AG10803 (cell line): ENCODE results near the gene FEV.

Experiments
- DNase-seq: peaks from one replicate; pipeline ENCODE4 v3.0.0; 2010; ENCODE audit warnings: low read depth
- H3K4me3 ChIP-seq: 2 replicates; pipeline ENCODE4 v1.5.1; 2011; ENCODE audit warnings: mild to moderate bottlenecking, low read length, control low read depth
- CTCF ChIP-seq: conservative IDR thresholded peaks from 2 replicates; pipeline ENCODE4 v1.5.1; 2011; ENCODE audit warnings: mild to moderate bottlenecking, low read length, control low read depth, inconsistent platforms

The FEV gene

GRCh38 chr2:218997731-218998130 lies 12.7 kb upstream of the FEV start:
- no peak overlapping the region for H3K4me3 ChIP-seq
- TF ChIP-seq CTCF = no peak
- no peak for DNase-seq

- no peak for DNase-seq
- no peak for TF ChIP-seq CTCF
- H3K4me3 ChIP-seq = no peak overlapping the region
Observed at GRCh38 chr2:218996937-218997336, 12.0 kb upstream of the FEV start.

- DNase-seq = peak; percentile 68
- peak overlapping the region; percentile 41 for H3K4me3 ChIP-seq
- TF ChIP-seq CTCF = peak; percentile 78
Observed at GRCh38 chr2:218995972-218996711, 11.2 kb upstream of the FEV start.

GRCh38 chr2:218995561-218995960 lies 10.6 kb upstream of the FEV start:
- no peak overlapping the region for H3K4me3 ChIP-seq
- no peak for DNase-seq
- TF ChIP-seq CTCF = no peak

GRCh38 chr2:218993345-218994315 lies 8.6 kb upstream of the FEV start, which contains the start of gene CRYBA2:
Gene CRYBA2, minus strand, starts transcription at chr2:218993422. Its CDS starts 246 bp downstream, at chr2:218993176.
- DNase-seq = no peak
- no peak for TF ChIP-seq CTCF
- H3K4me3 ChIP-seq = peak within 1 kb of the TSS; percentile 34

- DNase-seq = no peak
- TF ChIP-seq CTCF = no peak
- no peak overlapping the region; the same call in 1 of the 2 replicates for H3K4me3 ChIP-seq
Observed at GRCh38 chr2:218992703-218993344, 7.8 kb upstream of the FEV start.
